Glutamatergic neuron (in vitro differentiated cells): Measurements from ENCODE around the gene RAB37. TPM values are rescaled to one million over a fixed set of nuclear protein-coding genes. Genes with fewer than 3 reads are reported as not detected.

ENCODE experiments used
- DNase-seq: peaks from one replicate; pipeline ENCODE4 v3.0.0; 2022
- H3K27ac Mint-ChIP-seq: one replicate; pipeline ENCODE4 v1.8.0; 2020; ENCODE audit warnings: mild to moderate bottlenecking, mixed read lengths, inconsistent platforms; ENCODE audit not compliant: unreplicated experiment
- H3K27me3 Mint-ChIP-seq: one replicate; pipeline ENCODE4 v1.8.0; 2020; ENCODE audit warnings: mild to moderate bottlenecking, moderate library complexity, mixed read lengths, inconsistent platforms; ENCODE audit not compliant: unreplicated experiment
- H3K36me3 Mint-ChIP-seq: one replicate; pipeline ENCODE4 v1.8.0; 2020; ENCODE audit warnings: mild to moderate bottlenecking, mixed read lengths, inconsistent platforms; ENCODE audit not compliant: unreplicated experiment
- H3K4me1 Mint-ChIP-seq: one replicate; pipeline ENCODE4 v1.8.0; 2020; ENCODE audit warnings: mild to moderate bottlenecking, low read depth, mixed read lengths, inconsistent platforms; ENCODE audit not compliant: unreplicated experiment
- H3K4me3 Mint-ChIP-seq: one replicate; pipeline ENCODE4 v1.8.0; 2020; ENCODE audit warnings: mild to moderate bottlenecking, mixed read lengths, inconsistent platforms; ENCODE audit not compliant: unreplicated experiment
- H3K9me3 Mint-ChIP-seq: one replicate; pipeline ENCODE4 v1.8.0; 2020; ENCODE audit warnings: mild to moderate bottlenecking, moderate library complexity, mixed read lengths, inconsistent platforms; ENCODE audit not compliant: unreplicated experiment
- CTCF ChIP-seq: fragments of 200-600 bp; sonication (generic); IDR thresholded peaks from one replicate; pipeline ENCODE4 v1.5.0; 2021; ENCODE audit not compliant: partially characterized antibody, unreplicated experiment
- microRNA-seq: library from miRNA; unstranded; fragments of <30 nt; microRNA quantifications from one replicate; pipeline ENCODE4, GENCODE V29; 2020; ENCODE audit not compliant: unreplicated experiment
- total RNA-seq: library from RNA; stranded (reverse); fragmentation: NEBNext Ultra II Directional; extraction: Animal tissue kit (Norgen Biotek cat#: 25700); gene quantifications from one replicate; pipeline ENCODE4 v1.2.1, GENCODE V29; 2021; ENCODE audit not compliant: unreplicated experiment

The RAB37 gene
- total RNA-seq, 1 donor from 2014 or later = 2.1 TPM

GRCh38 chr17:74795327-74796020, 58.4 kb downstream of the RAB37 start:
- no peak for TF ChIP-seq CTCF
- Mint-ChIP-seq H3K9me3 (no peaks in the 10 kb centered on the region), H3K27me3 (peaks cover 3% of the 10 kb centered on the region), H3K27ac (peak overlapping the region; percentile 43), H3K4me3 (no peak overlapping the region), H3K36me3 (peaks cover 4% of the 10 kb centered on the region), H3K4me1 (peaks cover 2% of the 10 kb centered on the region)
- no peak for DNase-seq

- no peak overlapping the region for H3K4me3 Mint-ChIP-seq
- no peak for DNase-seq
- H3K27me3 Mint-ChIP-seq = peaks cover 3% of the 10 kb centered on the region
Measured at GRCh38 chr17:74796211-74796610, 59.2 kb downstream of the RAB37 start.

GRCh38 chr17:74796866-74797265, 59.8 kb downstream of the RAB37 start:
- no peak for DNase-seq
- Mint-ChIP-seq H3K4me1 (peaks cover 2% of the 10 kb centered on the region), H3K4me3 (no peak overlapping the region), H3K9me3 (peaks cover 2% of the 10 kb centered on the region), H3K27ac (no peak overlapping the region), H3K27me3 (no peaks in the 10 kb centered on the region), H3K36me3 (peaks cover 4% of the 10 kb centered on the region)
- no peak for TF ChIP-seq CTCF

More at GRCh38 chr17:74796211-74796610, 59.2 kb downstream of the RAB37 start:
- Mint-ChIP-seq H3K27ac (peak overlapping the region; percentile 43), H3K36me3 (peaks cover 4% of the 10 kb centered on the region), H3K4me1 (peaks cover 2% of the 10 kb centered on the region), H3K9me3 (peaks cover 2% of the 10 kb centered on the region)
- TF ChIP-seq CTCF = no peak

Small RNAs within 50 kb of the gene (microRNA-seq; reads per million reads assigned to microRNA genes)
- gene MIR3615 = 688 reads per million, percentile 87 among the genes with 10 or more reads in this experiment

Other genes with a start within 250 kb of the RAB37 start
- not detected for gene CD300LB, start 205.8 kb upstream of the RAB37 start, total RNA-seq
- gene CD300C, start 191.1 kb upstream of the RAB37 start, total RNA-seq = not detected
- not detected for gene CD300H, start 169.7 kb upstream of the RAB37 start, total RNA-seq
- not detected for gene CD300LD, start 145.0 kb upstream of the RAB37 start, total RNA-seq
- not detected for gene CD300E, start 113.5 kb upstream of the RAB37 start, total RNA-seq
- gene CD300LF, start 24.3 kb upstream of the RAB37 start, total RNA-seq = not detected
- 26.9 TPM for gene NHERF1, start 11.4 kb downstream of the RAB37 start, total RNA-seq
- 67.8 TPM for gene NAT9, start 39.1 kb downstream of the RAB37 start, total RNA-seq
- gene GRIN2C, start 122.6 kb downstream of the RAB37 start, total RNA-seq = 0.12 TPM
- 12.1 TPM for gene FDXR, start 135.7 kb downstream of the RAB37 start, total RNA-seq
- not detected for gene FADS6, start 156.4 kb downstream of the RAB37 start, total RNA-seq
- gene USH1G, start 186.0 kb downstream of the RAB37 start, total RNA-seq = 0.12 TPM
- not detected for gene OTOP2, start 187.0 kb downstream of the RAB37 start, total RNA-seq
- gene OTOP3, start 198.6 kb downstream of the RAB37 start, total RNA-seq = not detected
- gene HID1, start 235.5 kb downstream of the RAB37 start, total RNA-seq = 106 TPM